GM12878 (cell line): Measurements from ENCODE around the gene ALAS1.

ENCODE experiments used
- EZH2 ChIP-seq: IDR thresholded peaks from 2 replicates; pipeline ENCODE4 v1.6.1; 2012; ENCODE audit warnings: low read depth, mild to moderate bottlenecking, control low read depth, inconsistent platforms, low read length, borderline replicate concordance; ENCODE audit not compliant: control insufficient read depth
- ZNF274 ChIP-seq: IDR thresholded peaks from one replicate; pipeline ENCODE4 v1.8.0; 2011; ENCODE audit not compliant: insufficient read length, insufficient read depth

GRCh38 chr3:52245322-52246263, 47.6 kb downstream of the ALAS1 start, which contains the start of gene PPM1M:
- TF ChIP-seq EZH2 (no peak), ZNF274 (no peak)
